Psoas muscle (tissue), 8 donors: ENCODE data around the gene ZNF141. TPM values are rescaled to one million over a fixed set of nuclear protein-coding genes. Genes with fewer than 3 reads are reported as not detected.
"Not testable (repeated sequence)": the region's sequence is repeated elsewhere in the genome, so short reads cannot be mapped to it uniquely, and the experiment has no call there.

Experiments used
- ATAC-seq, 4 donors: fragments of 200-7000 bp; cut with Tn5 transposase; one replicate each; pipeline ENCODE4 v1.9.1; 2020; ENCODE audit warnings: moderate library complexity in 3 of 4, mild to moderate bottlenecking in 2 of 4
- DNase-seq, 2 donors: peaks; one replicate each; pipeline ENCODE4 v3.0.0-alpha.2; 2020
- H3K27ac ChIP-seq: fragments of 200-600 bp; one replicate; pipeline ENCODE4 v1.8.0; 2022
- H3K27me3 ChIP-seq, 3 donors: fragments of 200-600 bp in 1 of 3; one replicate each; pipeline versions ENCODE4 v1.6.1 to v1.8.0; 2013 to 2022; ENCODE audit warnings: low read length in 2 of 3, mild to moderate bottlenecking in 2 of 3, moderate library complexity in 1 of 3; ENCODE audit not compliant: insufficient read depth in 3 of 3
- H3K36me3 ChIP-seq, 2 donors: fragments of 200-600 bp in 1 of 2; one replicate each; pipeline versions ENCODE4 v1.6.1 to v1.8.0; 2013 to 2022; ENCODE audit warnings: low read depth in 1 of 2, mild to moderate bottlenecking in 1 of 2, moderate library complexity in 1 of 2; ENCODE audit not compliant: insufficient read depth in 1 of 2
- H3K4me1 ChIP-seq: fragments of 200-600 bp; one replicate; pipeline ENCODE4 v1.8.0; 2022
- H3K4me3 ChIP-seq: fragments of 200-600 bp; one replicate; pipeline ENCODE4 v1.8.0; 2022; ENCODE audit warnings: mild to moderate bottlenecking
- H3K9me3 ChIP-seq: fragments of 200-600 bp; one replicate; pipeline ENCODE4 v1.8.0; 2022
- CTCF ChIP-seq: fragments of 200-600 bp; IDR thresholded peaks from one replicate; pipeline ENCODE4 v1.8.0; 2022; ENCODE audit warnings: antibody characterized with exemption
- WGBS, 3 donors: extraction: QIAGEN DNeasy Blood & Tissue Kit; methylation state at CpG; one replicate each; pipeline versions ENCODE4 v1.1.6 to v1.1.7; 2013; 5-methylcytosine and 5-hydroxymethylcytosine counted together
- intact Hi-C, 2 donors: fragments of 100-400 bp; cut with DNase I; formaldehyde crosslinking; loops; one replicate each; pipeline versions ENCODE4 v1.11.0 to v1.14.2; 2022
- long read RNA-seq, 2 donors: library from polyadenylated mRNA; unstranded; transcript quantifications; one replicate each; pipeline ENCODE4 v2.0.0, GENCODE V29; 2021
- polyA plus RNA-seq, 3 donors: library from polyadenylated mRNA; stranded (reverse); fragments of 200-250 nt; gene quantifications; one replicate each; pipeline ENCODE4 v1.2.3, GENCODE V29; 2013
- total RNA-seq, 4 donors: library from RNA; stranded (reverse); fragmentation: NEBNext Ultra II Directional in 2 of 4; extraction: Animal tissue kit (Norgen Biotek cat#: 25700) in 2 of 4; gene quantifications; one replicate each; pipeline versions ENCODE4 v1.2.1 to v1.2.4, GENCODE V29; 2021 to 2023
- donor health status: healthy with polysubstance abuse.
- donor health status: DM: no; HTN: no; CAD: no; lungs with moderate emphysema.
- donor health status: Bipolar disorder and iron deficiency.
- donor health status: healthy.
- donor health status: DM: yes; HTN: yes; CAD: no.
- donor health status: DM: no; HTN: no; CAD: no.
- donor health status: DM: no; HTN: no; CAD: no.
- donor health status: DM: yes; HTN: yes; CAD: no.

ZNF141 gene
- total RNA-seq (1 to 10 TPM; 2.9 to 4.8 (median 3.4) TPM), polyA plus RNA-seq (1 to 10 TPM in 2 of 3 donors, under 1 TPM in 1; 0.79 to 2.4 (median 1.3) TPM)
- long read RNA-seq, donor 1, partial matches to known transcripts = 0 of 2 reads
- long read RNA-seq, donor 1, other reads (novel, unspliced or antisense) = 2 of 2 reads
- long read RNA-seq, donor 2, partial matches to known transcripts = 1 of 4 reads
- long read RNA-seq, donor 2, other reads (novel, unspliced or antisense) = 1 of 4 reads

- no peaks in the 10 kb centered on the region for H3K36me3 ChIP-seq
- H3K4me3 ChIP-seq = peak within 1 kb of the TSS; percentile 77
- no peaks in the 10 kb centered on the region for H3K27me3 ChIP-seq
- DNase-seq = peak; percentile 95
- no peak for TF ChIP-seq CTCF
- ATAC-seq = peak; percentile 98 to 99 (median 98)
- H3K9me3 ChIP-seq = peaks cover under 1% of the 10 kb centered on the region
- 0 to 1% (median 0%) methylated on average over 56 to 59 of the region's 59 CpGs for WGBS, 3 donors
- peak within 1 kb of the TSS; percentile 75 for H3K27ac ChIP-seq
- intact Hi-C loops = no loop called here
- H3K4me1 ChIP-seq = peaks cover 9% of the 10 kb centered on the region
Observed at GRCh38 chr4:337143-337931, at the start of gene ZNF141. Gene ZNF141, plus strand, starts transcription at chr4:337814. Its CDS starts 170 bp downstream, at chr4:337984.

DNA sequence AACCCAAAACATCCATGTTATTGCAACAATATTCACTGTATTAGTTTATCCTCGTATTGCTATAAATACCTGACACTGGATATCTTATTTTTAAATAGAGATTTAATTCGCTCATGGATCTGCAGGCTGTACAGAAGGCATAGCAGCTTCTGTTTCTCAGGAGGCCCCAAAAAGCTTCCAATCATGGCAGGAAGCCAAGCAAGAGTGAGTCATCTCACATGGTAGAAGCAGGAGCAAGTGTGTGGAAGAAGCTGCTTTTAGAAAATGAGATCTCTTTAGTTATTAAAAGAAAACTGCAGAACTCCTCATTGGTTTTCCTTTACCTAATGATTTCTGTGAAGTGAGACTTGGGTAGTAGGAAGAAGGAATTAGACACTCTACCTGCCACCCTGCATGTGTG lies 48.7 kb upstream of the ZNF141 start:
- TF ChIP-seq CTCF = no peak
- no peak overlapping the region for H3K4me3 ChIP-seq
- H3K4me1 ChIP-seq = no peaks in the 10 kb centered on the region
- DNase-seq (no peak), ATAC-seq (no peak)
- intact Hi-C loops = no loop called here
- H3K27me3 ChIP-seq = peaks cover 0 to 2% (median 0%) of the 10 kb centered on the region in 3 donors
- H3K27ac ChIP-seq = no peak overlapping the region
- no peaks in the 10 kb centered on the region for H3K36me3 ChIP-seq
- 88 to 99% (median 96%) methylated on average over 2 of the region's 2 CpGs for WGBS, 3 donors
- H3K9me3 ChIP-seq = peaks cover 19% of the 10 kb centered on the region

GRCh38 chr4:294732-295131 lies 42.9 kb upstream of the ZNF141 start:
- Histone ChIP-seq H3K9me3 (peaks cover 4% of the 10 kb centered on the region), H3K27ac (no peak overlapping the region), H3K4me1 (no peaks in the 10 kb centered on the region), H3K4me3 (no peak overlapping the region), H3K36me3 (no peaks in the 10 kb centered on the region), H3K27me3 (peaks cover 0 to 2% (median 0%) of the 10 kb centered on the region in 3 donors)
- no peak for TF ChIP-seq CTCF
- WGBS, 3 donors = 92 to 97% (median 96%) methylated on average over 3 of the region's 3 CpGs
- intact Hi-C loops = no loop called here
- DNase-seq (no peak), ATAC-seq (no peak)

DNA sequence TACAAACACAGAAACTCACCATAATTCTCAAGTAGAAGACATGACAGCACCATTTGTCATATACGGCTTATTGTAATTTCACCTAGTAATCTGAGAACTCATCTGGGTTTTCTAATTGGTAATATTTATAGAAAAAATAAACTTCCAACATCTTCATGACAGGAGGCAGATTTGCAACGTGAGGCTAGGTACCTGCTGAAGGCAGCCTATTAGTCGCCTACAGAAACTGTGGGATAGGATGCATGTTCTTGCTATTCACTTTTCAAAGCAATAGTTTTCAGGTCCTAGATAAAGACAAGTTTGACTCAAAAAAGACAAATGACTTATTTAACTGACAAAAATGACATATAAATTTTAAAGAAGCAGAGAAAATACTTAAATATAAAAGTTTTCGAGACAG lies 35.2 kb upstream of the ZNF141 start:
- intact Hi-C loops = no loop called here
- H3K27ac ChIP-seq = no peak overlapping the region
- WGBS, 3 donors = 91 to 95% (median 93%) methylated on average over 4 of the region's 4 CpGs
- H3K36me3 ChIP-seq = no peaks in the 10 kb centered on the region
- DNase-seq = no peak
- no peaks in the 10 kb centered on the region for H3K4me1 ChIP-seq
- no peak for ATAC-seq
- no peak overlapping the region for H3K4me3 ChIP-seq
- no peaks in the 10 kb centered on the region for H3K9me3 ChIP-seq
- peaks cover 0 to 28% (median 22%) of the 10 kb centered on the region in 3 donors for H3K27me3 ChIP-seq
- TF ChIP-seq CTCF = no peak

DNA sequence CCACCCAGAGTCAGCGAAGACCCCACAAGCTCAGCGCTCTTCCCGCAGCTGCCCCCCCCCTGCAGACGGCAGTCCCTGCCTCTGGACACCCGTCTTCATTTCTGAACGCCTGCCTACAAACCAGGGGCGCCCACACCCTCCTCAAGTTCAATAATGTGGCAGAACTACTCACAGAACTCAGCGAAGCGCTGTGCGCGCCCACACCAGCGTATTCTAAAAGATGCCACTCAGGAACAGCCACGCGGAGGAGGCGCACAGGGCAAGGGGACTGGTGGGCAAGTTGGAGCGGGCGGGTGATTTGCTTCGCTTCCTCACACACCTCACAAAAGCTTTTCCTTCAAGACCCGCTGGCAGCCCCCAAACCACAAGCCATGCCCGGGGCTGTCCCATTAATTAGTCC lies 33.1 kb upstream of the ZNF141 start:
- H3K4me1 ChIP-seq, H3K27ac ChIP-seq, H3K36me3 ChIP-seq, H3K9me3 ChIP-seq, ATAC-seq, intact Hi-C loops, DNase-seq: not testable (repeated sequence)
- H3K27me3 ChIP-seq = peaks cover 0 to 28% (median 22%) of the 10 kb centered on the region in 3 donors
- H3K4me3 ChIP-seq = peak overlapping the region; percentile 47
- 6 to 10% (median 8%) methylated on average over 20 of the region's 20 CpGs for WGBS, 3 donors
